ENCODE results near the gene PSEN1.

The PSEN1 gene

GRCh38 chr14:73223049-73223448 lies 86.7 kb downstream of the PSEN1 start:
- no peak for DNase-seq

GRCh38 chr14:73225496-73225895 lies 89.2 kb downstream of the PSEN1 start:
- no peak for DNase-seq

GRCh38 chr14:73227812-73228781 lies 91.8 kb downstream of the PSEN1 start:
- no peak for DNase-seq

GRCh38 chr14:73230051-73230450 lies 93.7 kb downstream of the PSEN1 start:
- DNase-seq, result no peak

- no peak for DNase-seq
These were observed 95.9 kb downstream of the PSEN1 start for GRCh38 chr14:73231981-73232851.

GRCh38 chr14:73232984-73233383 lies 96.7 kb downstream of the PSEN1 start:
- DNase-seq, result no peak

- no peak for DNase-seq
These were observed 97.3 kb downstream of the PSEN1 start for GRCh38 chr14:73233564-73233963.

- DNase-seq, result no peak
These were observed 97.7 kb downstream of the PSEN1 start for GRCh38 chr14:73234029-73234428.

- no peak for DNase-seq
These were observed 98.5 kb downstream of the PSEN1 start for GRCh38 chr14:73234586-73235394.

GRCh38 chr14:73235531-73236155 lies 99.3 kb downstream of the PSEN1 start:
- DNase-seq, result no peak

GRCh38 chr14:73236157-73236556 lies 99.8 kb downstream of the PSEN1 start:
- no peak for DNase-seq

- no peak for DNase-seq
These were observed 100.5 kb downstream of the PSEN1 start for GRCh38 chr14:73236752-73237218.

- no peak for DNase-seq
These were observed 101.0 kb downstream of the PSEN1 start, which contains the start of gene PAPLN for GRCh38 chr14:73237219-73237785. Gene PAPLN, plus strand, starts transcription at chr14:73237506. Its CDS starts 2,273 bp downstream, at chr14:73239779.

- DNase-seq, result no peak
These were observed 101.6 kb downstream of the PSEN1 start for GRCh38 chr14:73237786-73238423.

GRCh38 chr14:73238424-73238852 lies 102.1 kb downstream of the PSEN1 start:
- DNase-seq, result no peak

- DNase-seq, result no peak
These were observed 102.6 kb downstream of the PSEN1 start for GRCh38 chr14:73238941-73239340.

GRCh38 chr14:73239393-73240241 lies 103.3 kb downstream of the PSEN1 start:
- no peak for DNase-seq

GRCh38 chr14:73240816-73241480 lies 104.6 kb downstream of the PSEN1 start:
- no peak for DNase-seq

GRCh38 chr14:73241481-73242165 lies 105.3 kb downstream of the PSEN1 start:
- no peak for DNase-seq
